ENCODE measurements around the gene NPAS3.

DNA sequence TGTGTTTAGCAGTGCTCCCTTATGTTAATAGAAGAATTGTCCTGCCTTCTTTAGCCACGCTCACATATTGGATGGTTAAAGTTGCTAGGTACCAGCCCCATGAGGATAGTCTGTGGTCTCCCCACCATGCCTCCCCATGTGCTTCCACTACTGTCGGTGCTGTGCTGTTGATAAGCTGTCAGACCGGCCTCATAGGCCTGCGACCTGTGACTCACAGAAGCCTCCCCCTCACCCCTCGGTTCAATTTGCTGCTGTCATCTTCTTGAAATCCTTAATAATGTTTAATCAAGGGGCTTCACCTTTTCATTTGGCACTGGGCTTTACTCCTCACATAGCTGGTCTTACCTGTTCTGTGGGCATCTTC, 227.2 kb downstream of the NPAS3 start:
- TF ChIP-seq POLR2AphosphoS5 (IDR thresholded peaks at IDR 0.05; ENCODE audit: low read depth, low read length) (no peak), RAD21 (IDR thresholded peaks at IDR 0.05; ENCODE audit: low read depth) (no peak), POLR2A (IDR thresholded peaks at IDR 0.05; ENCODE audit: borderline replicate concordance, extremely low read depth, insufficient read depth, insufficient read length) (no peak)
- TF ChIP-seq, protein P1, sequence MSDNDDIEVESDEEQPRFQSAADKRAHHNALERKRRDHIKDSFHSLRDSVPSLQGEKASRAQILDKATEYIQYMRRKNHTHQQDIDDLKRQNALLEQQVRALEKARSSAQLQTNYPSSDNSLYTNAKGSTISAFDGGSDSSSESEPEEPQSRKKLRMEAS (IDR thresholded peaks at IDR 0.05) = no peak
